H9 (cell line): ENCODE results near the gene AGPAT1. TPM values are rescaled to one million over a fixed set of nuclear protein-coding genes. Genes with fewer than 3 reads are reported as not detected.

Source experiments
- DNase-seq: peaks from one replicate; pipeline ENCODE4 v3.0.0-alpha.2; 2017
- H2AFZ ChIP-seq: one replicate; pipeline ENCODE4 v1.6.1; 2013; ENCODE audit warnings: mild to moderate bottlenecking, low read length, control low read depth, moderate library complexity
- H2AK5ac ChIP-seq: 2 replicates; pipeline ENCODE4 v1.6.1; 2013; ENCODE audit warnings: low read length, control low read depth, mixed read lengths; ENCODE audit not compliant: insufficient read length
- H2BK120ac ChIP-seq: one replicate; pipeline ENCODE4 v1.6.1; 2013; ENCODE audit warnings: low read depth, mild to moderate bottlenecking, low read length, control low read depth, inconsistent platforms; ENCODE audit not compliant: poor library complexity, severe bottlenecking
- H2BK12ac ChIP-seq: 2 replicates; pipeline ENCODE4 v1.6.1; 2013; ENCODE audit warnings: low read length, control low read depth, mixed read lengths, low read depth; ENCODE audit not compliant: insufficient read length
- H2BK15ac ChIP-seq: 2 replicates; pipeline ENCODE4 v1.6.1; 2013; ENCODE audit warnings: low read depth, low read length, control low read depth
- H2BK20ac ChIP-seq: one replicate; pipeline ENCODE4 v1.6.1; 2013; ENCODE audit warnings: low read depth, mild to moderate bottlenecking, low read length, control low read depth, inconsistent platforms; ENCODE audit not compliant: poor library complexity, severe bottlenecking
- H2BK5ac ChIP-seq: 2 replicates; pipeline ENCODE4 v1.6.1; 2013; ENCODE audit warnings: low read length, control low read depth, mixed read lengths; ENCODE audit not compliant: insufficient read length
- H3K14ac ChIP-seq: 2 replicates; pipeline ENCODE4 v1.6.1; 2013; ENCODE audit warnings: low read length, control low read depth; ENCODE audit not compliant: insufficient read depth
- H3K18ac ChIP-seq: 2 replicates; pipeline ENCODE4 v1.6.1; 2013; ENCODE audit warnings: low read depth, mild to moderate bottlenecking, mixed read lengths, low read length, control low read depth; ENCODE audit not compliant: insufficient read length
- H3K23ac ChIP-seq: 2 replicates; pipeline ENCODE4 v1.6.1; 2013; ENCODE audit warnings: low read length, control low read depth, mixed read lengths, low read depth; ENCODE audit not compliant: insufficient read length
- H3K23me2 ChIP-seq: 2 replicates; pipeline ENCODE4 v1.6.1; 2013; ENCODE audit warnings: low read depth, mild to moderate bottlenecking, mixed read lengths, low read length, control low read depth; ENCODE audit not compliant: insufficient read length, poor library complexity, severe bottlenecking
- H3K27ac ChIP-seq: 2 replicates; pipeline ENCODE4 v1.5.1; 2013; ENCODE audit warnings: low read length, control low read depth, mixed read lengths, low read depth; ENCODE audit not compliant: insufficient read length
- H3K27me3 ChIP-seq: 2 replicates; pipeline ENCODE4 v1.6.1; 2013; ENCODE audit warnings: low read length, control low read depth, inconsistent platforms; ENCODE audit not compliant: insufficient read depth
- H3K4ac ChIP-seq: 2 replicates; pipeline ENCODE4 v1.6.1; 2013; ENCODE audit warnings: low read depth, mild to moderate bottlenecking, control low read depth, inconsistent platforms, low read length, moderate library complexity
- H3K4me1 ChIP-seq: 2 replicates; pipeline ENCODE4 v1.6.1; 2013; ENCODE audit warnings: low read length, control low read depth, inconsistent platforms; ENCODE audit not compliant: insufficient read depth
- H3K4me2 ChIP-seq: 2 replicates; pipeline ENCODE4 v1.6.1; 2013; ENCODE audit warnings: low read length, control low read depth, mixed read lengths; ENCODE audit not compliant: insufficient read length, insufficient read depth
- H3K56ac ChIP-seq: 2 replicates; pipeline ENCODE4 v1.6.1; 2013; ENCODE audit warnings: low read depth, mild to moderate bottlenecking, mixed read lengths, low read length, control low read depth; ENCODE audit not compliant: insufficient read length
- H3K79me1 ChIP-seq: 2 replicates; pipeline ENCODE4 v1.6.1; 2013; ENCODE audit warnings: low read depth, mild to moderate bottlenecking, moderate library complexity, low read length, control low read depth, inconsistent platforms; ENCODE audit not compliant: insufficient read depth, poor library complexity, severe bottlenecking
- H3K79me2 ChIP-seq: 2 replicates; pipeline ENCODE4 v1.6.1; 2013; ENCODE audit warnings: low read length, control low read depth, inconsistent platforms; ENCODE audit not compliant: insufficient read depth
- H3K9ac ChIP-seq: 2 replicates; pipeline ENCODE4 v1.6.1; 2013; ENCODE audit warnings: low read length, control low read depth, mixed read lengths; ENCODE audit not compliant: insufficient read length; ENCODE audit errors: extremely low read depth
- H3K9me3 ChIP-seq: one replicate; pipeline ENCODE4 v1.6.1; 2013; ENCODE audit warnings: low read depth, low read length, inconsistent platforms; ENCODE audit not compliant: control insufficient read depth
- H3T11ph ChIP-seq: one replicate; pipeline ENCODE4 v1.6.1; 2013; ENCODE audit warnings: mild to moderate bottlenecking, low read length, control low read depth, inconsistent platforms
- H4K20me1 ChIP-seq: one replicate; pipeline ENCODE4 v1.6.1; 2013; ENCODE audit not compliant: control insufficient read depth, insufficient read length, insufficient read depth
- H4K5ac ChIP-seq: 2 replicates; pipeline ENCODE4 v1.6.1; 2013; ENCODE audit warnings: low read depth, mild to moderate bottlenecking, mixed read lengths, low read length, control low read depth; ENCODE audit not compliant: insufficient read length
- H4K8ac ChIP-seq: replicated peaks from 2 replicates; pipeline ENCODE4 v1.6.1; 2013; ENCODE audit warnings: low read length, control low read depth, mixed read lengths, low read depth; ENCODE audit not compliant: insufficient read length
- H4K91ac ChIP-seq: 2 replicates; pipeline ENCODE4 v1.6.1; 2013; ENCODE audit warnings: low read depth, mild to moderate bottlenecking, moderate library complexity, mixed read lengths, low read length, control low read depth; ENCODE audit not compliant: insufficient read length
- H3K27ac Mint-ChIP-seq, 3 experiments: 2 replicates in 2 of 3; 3 replicates in 1 of 3; pipeline ENCODE4 v1.8.0; 2020 to 2021; ENCODE audit warnings: mixed read lengths in 3 of 3, mild to moderate bottlenecking in 1 of 3, moderate library complexity in 1 of 3
- H3K27me3 Mint-ChIP-seq: 2 replicates; pipeline ENCODE4 v1.8.0; 2021; ENCODE audit warnings: low read depth, mild to moderate bottlenecking, moderate library complexity, mixed read lengths
- H3K36me3 Mint-ChIP-seq, 3 experiments: 2 replicates in 2 of 3; 3 replicates in 1 of 3; pipeline ENCODE4 v1.8.0; 2020 to 2021; ENCODE audit warnings: low read depth in 3 of 3, mixed read lengths in 3 of 3; ENCODE audit not compliant: insufficient read depth in 1 of 3
- H3K4me1 Mint-ChIP-seq, 2 experiments: 2 replicates each; pipeline ENCODE4 v1.8.0; 2020; ENCODE audit warnings: mixed read lengths in 2 of 2
- H3K4me3 Mint-ChIP-seq, 2 experiments: 2 replicates in 1 of 2; 3 replicates in 1 of 2; pipeline ENCODE4 v1.8.0; 2020 to 2021; ENCODE audit warnings: mild to moderate bottlenecking in 2 of 2, mixed read lengths in 2 of 2, moderate library complexity in 1 of 2
- H3K9me3 Mint-ChIP-seq, 2 experiments: 2 replicates in 1 of 2; 3 replicates in 1 of 2; pipeline ENCODE4 v1.8.0; 2020; ENCODE audit warnings: mild to moderate bottlenecking in 2 of 2, mixed read lengths in 2 of 2, moderate library complexity in 1 of 2
- WGBS: extraction: QIAGEN DNeasy Blood & Tissue Kit; methylation state at CpG from one replicate; pipeline ENCODE4 v1.1.7; 2013; ENCODE audit warnings: missing lambda C conversion rate, low lambda C conversion rate, mixed read lengths; ENCODE audit not compliant: insufficient read length; ENCODE audit errors: extremely low coverage; 5-methylcytosine and 5-hydroxymethylcytosine counted together
- total RNA-seq: library from RNA; stranded (reverse); gene quantifications from 2 replicates; pipeline ENCODE4 v1.2.1, GENCODE V29; 2021
- TF ChIP-seq, protein P1 (sequence below): fragments of 200-600 bp; sonication (generic); conservative IDR thresholded peaks from 3 replicates; pipeline ENCODE4 v1.8.0; 2021; ENCODE audit warnings: antibody characterized with exemption, mild to moderate bottlenecking

The AGPAT1 gene
- total RNA-seq, 1 experiment from 2014 or later = 89.5 TPM

DNA sequence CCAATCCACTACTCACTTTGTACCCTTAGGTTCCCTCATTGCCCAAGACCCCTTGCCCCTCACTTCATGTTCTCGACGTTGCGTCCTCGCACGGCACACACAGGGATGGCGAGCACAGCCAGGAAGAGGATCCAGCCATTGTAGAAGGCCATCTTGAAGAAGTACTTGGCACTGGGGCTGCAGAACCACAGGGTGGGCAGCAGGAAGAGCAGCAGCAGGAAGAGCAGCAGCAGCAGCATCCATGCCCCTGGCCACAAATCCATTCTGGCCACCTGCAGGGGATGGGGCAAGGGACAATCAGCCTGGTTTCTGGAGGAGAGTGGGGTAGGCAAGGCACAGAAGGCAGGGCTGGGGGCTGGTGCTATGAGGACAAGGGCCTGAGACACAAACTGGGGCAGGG lies 4.7 kb downstream of the AGPAT1 start:
- Histone ChIP-seq H3K14ac (no peak overlapping the region), H3K27me3 (no peaks in the 10 kb centered on the region), H3K79me2 (peaks cover 15% of the 10 kb centered on the region; the same call in 1 of the 2 replicates), H2BK20ac (no peak overlapping the region), H3K9ac (no peak overlapping the region), H3K79me1 (no peaks in the 10 kb centered on the region), H4K8ac (no peak overlapping the region), H3T11ph (no peak overlapping the region), H3K4me1 (peaks cover 7% of the 10 kb centered on the region), H2BK5ac (no peak overlapping the region), H3K23me2 (peaks cover 7% of the 10 kb centered on the region), H4K91ac (no peak overlapping the region), H2BK120ac (no peak overlapping the region), H3K9me3 (no peaks in the 10 kb centered on the region), H2AK5ac (no peak overlapping the region), H2BK15ac (no peak overlapping the region), H2BK12ac (no peak overlapping the region), H3K4me2 (no peak overlapping the region), H4K5ac (no peak overlapping the region), H3K56ac (no peak overlapping the region), H3K27ac (no peak overlapping the region), H4K20me1 (peaks cover 2% of the 10 kb centered on the region), H3K4ac (no peak overlapping the region), H2AFZ (no peak overlapping the region), H3K23ac (no peak overlapping the region), H3K18ac (no peak overlapping the region)
- TF ChIP-seq, protein P1, sequence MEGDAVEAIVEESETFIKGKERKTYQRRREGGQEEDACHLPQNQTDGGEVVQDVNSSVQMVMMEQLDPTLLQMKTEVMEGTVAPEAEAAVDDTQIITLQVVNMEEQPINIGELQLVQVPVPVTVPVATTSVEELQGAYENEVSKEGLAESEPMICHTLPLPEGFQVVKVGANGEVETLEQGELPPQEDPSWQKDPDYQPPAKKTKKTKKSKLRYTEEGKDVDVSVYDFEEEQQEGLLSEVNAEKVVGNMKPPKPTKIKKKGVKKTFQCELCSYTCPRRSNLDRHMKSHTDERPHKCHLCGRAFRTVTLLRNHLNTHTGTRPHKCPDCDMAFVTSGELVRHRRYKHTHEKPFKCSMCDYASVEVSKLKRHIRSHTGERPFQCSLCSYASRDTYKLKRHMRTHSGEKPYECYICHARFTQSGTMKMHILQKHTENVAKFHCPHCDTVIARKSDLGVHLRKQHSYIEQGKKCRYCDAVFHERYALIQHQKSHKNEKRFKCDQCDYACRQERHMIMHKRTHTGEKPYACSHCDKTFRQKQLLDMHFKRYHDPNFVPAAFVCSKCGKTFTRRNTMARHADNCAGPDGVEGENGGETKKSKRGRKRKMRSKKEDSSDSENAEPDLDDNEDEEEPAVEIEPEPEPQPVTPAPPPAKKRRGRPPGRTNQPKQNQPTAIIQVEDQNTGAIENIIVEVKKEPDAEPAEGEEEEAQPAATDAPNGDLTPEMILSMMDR = no peak
- DNase-seq = no peak
- Mint-ChIP-seq H3K27me3 (no peaks in the 10 kb centered on the region; the same call in 1 of the 2 replicates), H3K4me1 (peaks cover 30 to 31% of the 10 kb centered on the region in 2 experiments), H3K27ac (0 out of 7 replicates have a peak overlapping the region, but pooled peaks of 1 of the 3 experiments have one; percentile 10), H3K4me3 (no peak overlapping the region), H3K9me3 (no peaks in the 10 kb centered on the region), H3K36me3 (peaks cover 36 to 56% (median 45%) of the 10 kb centered on the region in 3 experiments)
- no CpG with 5 or more reads among the region's 6 CpGs for WGBS
